A549 (cell line): ENCODE measurements around the gene MXRA5. TPM values are rescaled to one million over a fixed set of nuclear protein-coding genes. Genes with fewer than 3 reads are reported as not detected.

Experiments
- ATAC-seq, 2 experiments: fragments of 200-7000 bp in 1 of 2; fragments of >200 bp in 1 of 2; cut with Nextera tagmentation in 1 of 2; cut with Tn5 transposase in 1 of 2; 3 replicates each; pipeline versions ENCODE4 v1.8.0 to v1.9.1; 2018 to 2020; ENCODE audit warnings: mild to moderate bottlenecking in 1 of 2, moderate library complexity in 1 of 2
- CTCF ChIA-PET: fragments of 300-600 bp; sonication (Branson Sonifier 250); formaldehyde crosslinking; extraction: SDS; loops from one replicate; lab custom pipeline; 2021; ENCODE audit warnings: antibody characterized with exemption, inconsistent platforms; lab: Yijun Ruan, JAX
- POLR2A ChIA-PET: fragments of 350-600 bp; formaldehyde crosslinking; extraction: SDS; loops from one replicate; lab custom pipeline; 2021; ENCODE audit warnings: antibody characterized with exemption, inconsistent platforms; lab: Yijun Ruan, JAX
- DNase-seq, 2 experiments: peaks; one replicate each; pipeline versions ENCODE4 v3.0.0 to v3.0.0-alpha.2; 2011 to 2016; ENCODE audit warnings: low read depth in 1 of 2, low spot score in 1 of 2
- FAIRE-seq: peaks from 2 replicates; lab custom pipeline; 2011; peaks lifted over from hg19 to GRCh38; lab: Jason Lieb, UNC
- H3K27ac ChIP-seq, 2 experiments: fragments of >200 bp; sonication (Bioruptor Twin); formaldehyde crosslinking; 3 replicates each; pipeline ENCODE4 v1.5.1; 2016 to 2017
- H3K4me1 ChIP-seq: fragments of >200 bp; sonication (Bioruptor Twin); formaldehyde crosslinking; 3 replicates; pipeline ENCODE4 v1.6.1; 2016
- H3K4me2 ChIP-seq: fragments of >200 bp; sonication (Bioruptor Twin); formaldehyde crosslinking; 3 replicates; pipeline ENCODE4 v1.6.1; 2016
- H3K4me3 ChIP-seq: fragments of >200 bp; sonication (Bioruptor Twin); formaldehyde crosslinking; 3 replicates; pipeline ENCODE4 v1.5.1; 2016
- H3K9me3 ChIP-seq: fragments of >200 bp; sonication (Bioruptor Twin); formaldehyde crosslinking; 3 replicates; pipeline ENCODE4 v1.6.1; 2016
- CBX2 ChIP-seq: fragments of 200-600 bp; sonication (generic); IDR thresholded peaks from 2 replicates; pipeline ENCODE4 v1.6.1; 2016; ENCODE audit warnings: low read depth, mild to moderate bottlenecking, borderline replicate concordance
- CEBPB ChIP-seq, 2 experiments: fragments of >200 bp in 1 of 2; sonication (Bioruptor Twin) in 1 of 2; formaldehyde crosslinking in 1 of 2; IDR thresholded peaks; 2 replicates each; pipeline ENCODE4 v1.6.1; 2012 to 2016
- CHD2 ChIP-seq: fragments of 150-350 bp; IDR thresholded peaks from 2 replicates; pipeline ENCODE4 v1.6.1; 2014; ENCODE audit warnings: low read length; ENCODE audit not compliant: partially characterized antibody
- FOSL2 ChIP-seq, 2 experiments: fragments of 450-650 bp in 1 of 2; fragments of >200 bp in 1 of 2; sonication (Bioruptor Twin) in 1 of 2; formaldehyde crosslinking; IDR thresholded peaks; 2 replicates each; pipeline versions ENCODE4 v1.5.0 to v1.6.1; 2016 to 2020; ENCODE audit warnings: mild to moderate bottlenecking in 1 of 2, moderate library complexity in 1 of 2
- GATA3 ChIP-seq: IDR thresholded peaks from 2 replicates; pipeline ENCODE4 v1.6.1; 2012; ENCODE audit warnings: borderline replicate concordance
- HEYL ChIP-seq: fragments of 250-450 bp; sonication (Bioruptor Pico); IDR thresholded peaks from 2 replicates; pipeline ENCODE4 v1.8.0; 2021; ENCODE audit warnings: mild to moderate bottlenecking, moderate library complexity
- JUNB ChIP-seq: fragments of >200 bp; sonication (Bioruptor Twin); formaldehyde crosslinking; IDR thresholded peaks from 2 replicates; pipeline ENCODE4 v1.6.1; 2016
- KDM5A ChIP-seq: fragments of 200-600 bp; sonication (generic); IDR thresholded peaks from 2 replicates; pipeline ENCODE4 v1.6.1; 2016; ENCODE audit warnings: antibody characterized with exemption, mild to moderate bottlenecking
- MAX ChIP-seq: IDR thresholded peaks from 2 replicates; pipeline ENCODE4 v1.6.1; 2012
- MYC ChIP-seq: IDR thresholded peaks from 2 replicates; pipeline ENCODE4 v1.6.1; 2012; ENCODE audit warnings: mild to moderate bottlenecking, inconsistent platforms, low read length, improper control_type of control experiment, borderline replicate concordance
- NPAS2 ChIP-seq: fragments of 250-450 bp; sonication (Bioruptor Pico); IDR thresholded peaks from 2 replicates; pipeline ENCODE4 v1.8.0; 2022; ENCODE audit warnings: mild to moderate bottlenecking, moderate library complexity, borderline replicate concordance
- POLR2A ChIP-seq: IDR thresholded peaks from 2 replicates; pipeline ENCODE4 v1.6.1; 2012; ENCODE audit warnings: mild to moderate bottlenecking, low read length
- POLR2AphosphoS2 ChIP-seq: conservative IDR thresholded peaks from 2 replicates; pipeline ENCODE4 v1.6.1; 2012; ENCODE audit warnings: low read length, improper control_type of control experiment, inconsistent platforms
- RFX5 ChIP-seq: fragments of 450-650 bp; IDR thresholded peaks from 2 replicates; pipeline ENCODE4 v1.7.1; 2014; ENCODE audit warnings: antibody characterized with exemption, mild to moderate bottlenecking, moderate library complexity
- SREBF2 ChIP-seq: fragments of 450-650 bp; IDR thresholded peaks from 2 replicates; pipeline ENCODE4 v1.6.1; 2014; ENCODE audit warnings: mild to moderate bottlenecking, moderate library complexity
- TFCP2L1 ChIP-seq: fragments of 250-450 bp; sonication (Bioruptor Pico); IDR thresholded peaks from 2 replicates; pipeline ENCODE4 v1.5.0; 2021; ENCODE audit warnings: mild to moderate bottlenecking
- TP53 ChIP-seq: fragments of 250-450 bp; sonication (Bioruptor Pico); IDR thresholded peaks from 2 replicates; pipeline ENCODE4 v1.5.0; 2021; ENCODE audit warnings: mild to moderate bottlenecking, moderate library complexity
- ZC3H11A ChIP-seq: fragments of 450-650 bp; IDR thresholded peaks from 2 replicates; pipeline ENCODE4 v1.6.1; 2014; ENCODE audit warnings: antibody characterized with exemption, mild to moderate bottlenecking
- WGBS: methylation state at CpG from one replicate; pipeline ENCODE4 v1.1.6; 2017; ENCODE audit errors: missing lambda C conversion rate; 5-methylcytosine and 5-hydroxymethylcytosine counted together
- polyA plus RNA-seq, 4 experiments: library from polyadenylated mRNA; depleted of rRNA in 3 of 4; stranded (reverse); fragments of >200 nt; fragmentation: RNase III in 1 of 4; extraction: RNeasy Plus Mini Kit Qiagen cat#74134 plus additional on column Dnase treatment in 1 of 4; gene quantifications; 2 replicates in 3 of 4; 3 replicates in 1 of 4; pipeline ENCODE4 v1.2.3, GENCODE V29; 2011 to 2017
- TF ChIP-seq, protein P1 (sequence below): fragments of 150-350 bp; IDR thresholded peaks from 2 replicates; pipeline ENCODE4 v1.6.1; 2014; ENCODE audit warnings: low read depth, mild to moderate bottlenecking, low read length
- TF ChIP-seq, protein P2 (sequence below): fragments of 450-650 bp; IDR thresholded peaks from 2 replicates; pipeline ENCODE4 v1.6.1; 2014; ENCODE audit warnings: antibody characterized with exemption

Gene MXRA5
- polyA plus RNA-seq, 2 of the 4 experiments (the other 2 are of a cell fraction): not detected

- POLR2A ChIA-PET: no interaction called here
- CTCF ChIA-PET: no interaction called here
These were observed 77.6 kb downstream of the MXRA5 start for GRCh38 chrX:3268829-3269228.

DNA sequence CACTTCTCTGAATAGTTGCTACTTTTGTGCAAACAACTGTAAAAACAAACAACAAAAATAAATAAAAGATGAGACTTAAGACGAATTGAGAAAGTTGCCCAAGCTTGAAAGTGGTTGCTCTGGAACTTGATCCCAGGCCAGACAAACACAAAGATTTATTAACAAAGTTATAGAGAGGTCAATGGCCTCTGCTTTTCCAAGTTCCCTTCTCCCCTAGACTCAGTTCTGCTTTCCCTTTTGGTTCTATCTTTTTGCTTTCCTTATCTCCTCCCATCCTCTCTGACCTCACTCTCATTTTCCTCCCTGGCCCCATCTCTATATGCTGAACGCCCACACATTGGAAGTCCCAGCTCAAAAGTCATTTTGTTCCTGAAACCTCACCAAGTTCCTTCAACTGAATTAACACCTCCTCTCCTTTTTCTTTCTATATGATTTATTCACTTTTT, 82.7 kb downstream of the MXRA5 start:
- ATAC-seq (no peak), FAIRE-seq (peak; percentile 32), DNase-seq (peak in 1 of 2 experiments; percentile 7)
- ChIA-PET CTCF (interaction anchor here (0.6 kb wide), 1 partner anchor 352 kb away, joined by 6 read pairs; no protein-coding TSS in a partner anchor), POLR2A (no interaction called here)
- peak overlapping the region in 1 of 2 experiments; percentile 18; a peak in 2 of 6 replicates for H3K27ac ChIP-seq
- H3K4me1 ChIP-seq: peaks cover 17% of the 10 kb centered on the region
- 17% methylated on average over 2 of the region's 2 CpGs for WGBS
- TF ChIP-seq POLR2A (no peak), POLR2AphosphoS2 (no peak), SREBF2 (no peak), TFCP2L1 (CRISPR knock-in tag) (no peak), TP53 (CRISPR knock-in tag) (no peak), KDM5A (no peak), FOSL2 (IDR thresholded peaks at IDR 0.05) (no peak), FOSL2 (CRISPR knock-in tag; IDR thresholded peaks at IDR 0.05) (no peak), MYC (no peak), CBX2 (no peak), HEYL (CRISPR knock-in tag) (no peak), JUNB (no peak), GATA3 (no peak), RFX5 (no peak), NPAS2 (CRISPR knock-in tag) (no peak)
- TF ChIP-seq, protein P1, sequence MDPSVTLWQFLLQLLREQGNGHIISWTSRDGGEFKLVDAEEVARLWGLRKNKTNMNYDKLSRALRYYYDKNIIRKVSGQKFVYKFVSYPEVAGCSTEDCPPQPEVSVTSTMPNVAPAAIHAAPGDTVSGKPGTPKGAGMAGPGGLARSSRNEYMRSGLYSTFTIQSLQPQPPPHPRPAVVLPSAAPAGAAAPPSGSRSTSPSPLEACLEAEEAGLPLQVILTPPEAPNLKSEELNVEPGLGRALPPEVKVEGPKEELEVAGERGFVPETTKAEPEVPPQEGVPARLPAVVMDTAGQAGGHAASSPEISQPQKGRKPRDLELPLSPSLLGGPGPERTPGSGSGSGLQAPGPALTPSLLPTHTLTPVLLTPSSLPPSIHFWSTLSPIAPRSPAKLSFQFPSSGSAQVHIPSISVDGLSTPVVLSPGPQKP: no peak
- TF ChIP-seq, protein P2, sequence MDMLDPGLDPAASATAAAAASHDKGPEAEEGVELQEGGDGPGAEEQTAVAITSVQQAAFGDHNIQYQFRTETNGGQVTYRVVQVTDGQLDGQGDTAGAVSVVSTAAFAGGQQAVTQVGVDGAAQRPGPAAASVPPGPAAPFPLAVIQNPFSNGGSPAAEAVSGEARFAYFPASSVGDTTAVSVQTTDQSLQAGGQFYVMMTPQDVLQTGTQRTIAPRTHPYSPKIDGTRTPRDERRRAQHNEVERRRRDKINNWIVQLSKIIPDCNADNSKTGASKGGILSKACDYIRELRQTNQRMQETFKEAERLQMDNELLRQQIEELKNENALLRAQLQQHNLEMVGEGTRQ: no peak
- no peak overlapping the region for H3K4me3 ChIP-seq
- peak overlapping the region; percentile 59 for H3K4me2 ChIP-seq
- no peaks in the 10 kb centered on the region; the same call in 2 of the 3 replicates for H3K9me3 ChIP-seq

More at GRCh38 chrX:3268829-3269228, 77.6 kb downstream of the MXRA5 start:
- no peak for ATAC-seq
- Histone ChIP-seq H3K4me3 (no peak overlapping the region), H3K9me3 (no peaks in the 10 kb centered on the region)
- FAIRE-seq: no peak
- no peak for DNase-seq
- TF ChIP-seq FOSL2 (IDR thresholded peaks at IDR 0.05): no peak
- TF ChIP-seq FOSL2 (CRISPR knock-in tag; IDR thresholded peaks at IDR 0.05): peak; percentile 3; the same call in 1 of the 2 replicates
- no peak for TF ChIP-seq CHD2
- TF ChIP-seq, all 56 proteins: peak for 1
- Histone ChIP-seq H3K27ac (no peak overlapping the region), H3K4me2 (no peak overlapping the region), H3K4me1 (peaks cover 2% of the 10 kb centered on the region)
- WGBS: 3% methylated on average over 3 of the region's 3 CpGs

DNA sequence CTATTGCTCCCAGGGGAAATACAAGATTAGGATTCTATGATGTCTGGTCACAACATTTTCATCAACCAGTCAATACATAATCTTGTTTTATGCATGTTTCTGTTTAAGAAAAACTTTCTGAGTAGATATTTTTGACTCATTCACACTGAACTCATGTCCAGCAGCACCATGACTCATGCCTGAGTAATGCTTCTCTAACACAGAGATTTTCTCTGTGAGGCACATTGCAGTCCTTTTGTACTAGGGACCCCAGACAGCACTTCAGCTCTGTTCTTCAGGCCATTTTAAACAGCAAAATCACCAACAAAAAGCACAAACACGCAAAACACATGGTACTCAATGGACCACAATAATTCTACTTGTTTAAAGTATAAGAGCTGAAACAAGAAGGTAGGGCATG, 83.6 kb downstream of the MXRA5 start:
- FAIRE-seq (peak; percentile 94), ATAC-seq (peak; percentile 82 to 83), DNase-seq (peak; percentile 14 to 32)
- no peak for TF ChIP-seq MAX
- TF ChIP-seq CEBPB (IDR thresholded peaks at IDR 0.05): no peak
- 0 out of 2 replicates have a peak, but pooled peaks have one; percentile 37 for TF ChIP-seq JUNB
- peak; percentile 36; the same call in 1 of the 2 replicates for TF ChIP-seq FOSL2 (IDR thresholded peaks at IDR 0.05)
- peak; percentile 56 for TF ChIP-seq FOSL2 (CRISPR knock-in tag; IDR thresholded peaks at IDR 0.05)
- TF ChIP-seq ZC3H11A: no peak
- TF ChIP-seq CHD2: no peak
- ChIA-PET CTCF (no interaction called here), POLR2A (no interaction called here)
- no peak overlapping the region for H3K4me3 ChIP-seq
- peaks cover 17% of the 10 kb centered on the region for H3K4me1 ChIP-seq
- H3K9me3 ChIP-seq: no peaks in the 10 kb centered on the region; the same call in 2 of the 3 replicates
- WGBS: 0% methylated on average over 1 of the region's 1 CpG
- peak overlapping the region; percentile 59 for H3K4me2 ChIP-seq
- peak overlapping the region; percentile 35 to 74; a peak in 3 of 6 replicates for H3K27ac ChIP-seq
